SU-DHL-6 (cell line): ENCODE results near the gene TSSC4.

Source experiments
- CTCF ChIP-seq: fragments of 200-600 bp; sonication (generic); IDR thresholded peaks from one replicate; pipeline ENCODE4 v1.5.1; 2017; ENCODE audit warnings: antibody characterized with exemption, mild to moderate bottlenecking, low read length, moderate library complexity; ENCODE audit not compliant: insufficient read depth, poor library complexity, severe bottlenecking
- EZH2phosphoT487 ChIP-seq: fragments of 200-600 bp; sonication (generic), shearing (Covaris generic); conservative IDR thresholded peaks from 2 replicates; pipeline ENCODE4 v1.6.1; 2018; ENCODE audit warnings: mild to moderate bottlenecking, antibody characterized with exemption, low read length, moderate library complexity, mixed read lengths

DNA sequence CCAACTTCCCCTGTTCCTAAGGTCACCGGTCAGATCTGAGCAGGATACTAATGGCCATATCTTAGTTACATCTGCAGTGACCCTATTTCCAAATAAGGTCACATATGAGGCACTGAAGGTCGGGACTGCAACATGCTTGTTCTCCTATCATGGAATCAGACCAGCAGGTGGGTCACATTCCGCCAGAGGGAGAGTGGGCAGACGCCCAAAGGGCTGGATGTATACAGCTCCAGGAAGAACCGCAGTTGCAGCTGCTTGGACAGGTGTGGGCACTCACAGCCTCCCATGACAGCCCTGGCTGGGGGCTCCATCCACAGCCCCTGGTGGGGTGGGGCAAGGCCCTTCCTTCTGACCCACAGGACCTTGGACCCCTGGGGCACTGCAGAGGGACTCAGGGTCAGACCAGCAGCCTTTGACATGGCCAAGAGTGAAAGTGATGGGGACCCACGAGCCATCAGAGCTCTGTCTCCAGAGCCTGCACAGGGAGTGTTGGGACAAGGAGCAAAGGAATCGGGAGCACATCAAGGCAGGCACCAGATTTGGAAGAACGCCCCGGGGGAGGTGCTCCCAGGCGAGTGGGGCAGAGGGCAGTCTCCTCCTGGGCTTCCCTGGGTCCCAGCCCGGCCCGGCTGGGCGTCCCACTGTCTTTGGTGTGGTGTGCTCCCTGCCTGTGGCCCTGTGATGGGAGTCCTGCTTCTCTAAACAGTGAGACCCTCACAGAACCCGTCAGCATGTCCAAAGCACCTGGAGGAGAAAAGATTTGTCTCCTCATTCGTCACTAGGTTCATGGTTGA, 36.8 kb upstream of the TSSC4 start:
- TF ChIP-seq EZH2phosphoT487 (no peak), CTCF (no peak)
